Testis (tissue), 3 donors: ENCODE data around the gene GPATCH4. TPM values are rescaled to one million over a fixed set of nuclear protein-coding genes. Genes with fewer than 3 reads are reported as not detected.

Source experiments
- DNase-seq: peaks from one replicate; pipeline ENCODE4 v3.0.0-alpha.2; 2019
- H3K27ac ChIP-seq, 2 donors: fragments of 200-600 bp; sonication (generic); one replicate each; pipeline ENCODE4 v1.5.1; 2019
- H3K27me3 ChIP-seq: fragments of 200-600 bp; sonication (generic); one replicate; pipeline ENCODE4 v1.5.1; 2019
- H3K36me3 ChIP-seq: fragments of 200-600 bp; sonication (generic); one replicate; pipeline ENCODE4 v1.5.1; 2017; ENCODE audit warnings: low read depth; ENCODE audit errors: missing control alignments
- H3K4me1 ChIP-seq: fragments of 200-600 bp; sonication (generic); one replicate; pipeline ENCODE4 v1.5.1; 2019
- H3K4me3 ChIP-seq, 2 donors: fragments of 200-600 bp; sonication (generic); one replicate each; pipeline ENCODE4 v1.5.1; 2017 to 2019
- H3K9me3 ChIP-seq: fragments of 200-600 bp; sonication (generic); one replicate; pipeline ENCODE4 v1.5.1; 2017
- CTCF ChIP-seq, 3 experiments: fragments of 450-650 bp in 2 of 3; fragments of 200-600 bp in 1 of 3; sonication (generic) in 1 of 3; IDR thresholded peaks; one replicate each; pipeline ENCODE4 v1.5.1; 2016 to 2019; ENCODE audit warnings: antibody characterized with exemption in 3 of 3, mild to moderate bottlenecking in 2 of 3, moderate library complexity in 1 of 3
- POLR2A ChIP-seq: fragments of 450-650 bp; IDR thresholded peaks from one replicate; pipeline ENCODE4 v1.6.1; 2017; ENCODE audit warnings: antibody characterized with exemption, mild to moderate bottlenecking, moderate library complexity
- WGBS, 2 donors: methylation state at CpG; one replicate each; pipeline ENCODE4 v1.1.5; 2018; 5-methylcytosine and 5-hydroxymethylcytosine counted together
- intact Hi-C: fragments of 100-400 bp; cut with DNase I; formaldehyde crosslinking; loops from one replicate; pipeline ENCODE4 v1.15.1; 2023; ENCODE audit warnings: low total_unique reads
- polyA plus RNA-seq: library from polyadenylated mRNA; stranded (reverse); fragments of 350-450 nt; fragmentation: Illumina TruSeq; extraction: RNeasy Lipid Tissue Mini Kit (QIAGEN cat#74804); gene quantifications from one replicate; pipeline ENCODE4 v1.2.3, GENCODE V29; 2014; ENCODE audit warnings: low read depth, low replicate concordance; ENCODE audit not compliant: insufficient read depth
- total RNA-seq, 2 donors: library from RNA; depleted of rRNA; stranded (reverse); fragments of >200 nt; gene quantifications; one replicate each; pipeline ENCODE4 v1.2.3, GENCODE V29; 2016

Gene GPATCH4
- total and polyA plus RNA-seq, 3 donors from 2014 or later, result 18.5 to 26.7 (median 21.6) TPM

GRCh38 chr1:156624814-156625435 is 23.6 kb upstream of the GPATCH4 start:
- WGBS, 2 donors, result 2 to 20% methylated on average over 2 to 51 of the region's 55 CpGs
- TF ChIP-seq CTCF (IDR thresholded peaks at IDR 0.05), result no peak
- TF ChIP-seq POLR2A, result no peak
- H3K27me3 ChIP-seq, result no peaks in the 10 kb centered on the region
- H3K4me3 ChIP-seq, result peak overlapping the region; percentile 47 to 62
- peak overlapping the region in 1 of 2 donors; percentile 41 for H3K27ac ChIP-seq
- peaks cover 18% of the 10 kb centered on the region for H3K4me1 ChIP-seq
- DNase-seq, result no peak
- H3K36me3 ChIP-seq, result no peaks in the 10 kb centered on the region
- intact Hi-C loops, result no loop called here
- H3K9me3 ChIP-seq, result no peaks in the 10 kb centered on the region

DNA sequence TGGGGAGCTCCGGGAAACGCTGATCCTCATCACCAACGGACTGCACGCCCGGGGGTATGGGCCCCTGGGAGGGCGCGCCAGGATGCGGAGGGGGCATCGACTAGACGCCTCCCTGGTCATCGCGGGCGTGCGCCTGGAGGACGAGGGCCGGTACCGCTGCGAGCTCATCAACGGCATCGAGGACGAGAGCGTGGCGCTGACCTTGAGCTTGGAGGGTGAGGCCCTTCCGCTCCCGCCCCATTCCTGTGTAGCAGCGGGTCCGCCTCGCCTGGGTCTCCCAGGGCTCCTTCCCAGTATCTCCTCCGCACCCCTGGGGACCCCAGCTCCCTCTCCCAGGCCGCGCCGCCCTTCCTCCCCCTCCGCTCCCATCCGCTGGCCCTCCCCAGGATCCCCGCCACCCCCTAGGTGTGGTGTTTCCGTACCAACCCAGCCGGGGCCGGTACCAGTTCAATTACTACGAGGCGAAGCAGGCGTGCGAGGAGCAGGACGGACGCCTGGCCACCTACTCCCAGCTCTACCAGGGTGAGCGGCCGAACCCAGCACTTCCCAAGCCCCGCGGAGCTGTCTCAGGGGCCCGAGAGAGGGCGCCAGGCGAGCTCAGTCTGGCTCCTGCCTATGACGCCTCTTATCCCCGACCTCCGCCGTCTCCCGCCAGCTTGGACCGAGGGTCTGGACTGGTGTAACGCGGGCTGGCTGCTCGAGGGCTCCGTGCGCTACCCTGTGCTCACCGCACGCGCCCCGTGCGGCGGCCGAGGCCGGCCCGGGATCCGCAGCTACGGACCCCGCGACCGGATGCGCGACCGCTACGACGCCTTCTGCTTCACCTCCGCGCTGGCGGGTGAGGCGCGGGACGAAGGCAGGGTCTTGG is 22.9 kb upstream of the GPATCH4 start:
- TF ChIP-seq CTCF (IDR thresholded peaks at IDR 0.05), result peak in 1 of 3 experiments; percentile 33
- TF ChIP-seq POLR2A, result no peak
- intact Hi-C loops, result no loop called here
- H3K36me3 ChIP-seq, result no peaks in the 10 kb centered on the region
- DNase-seq, result peak; percentile 73
- peaks cover 18% of the 10 kb centered on the region for H3K4me1 ChIP-seq
- no peaks in the 10 kb centered on the region for H3K9me3 ChIP-seq
- 0 to 1% methylated on average over 30 to 51 of the region's 87 CpGs for WGBS, 2 donors
- H3K27me3 ChIP-seq, result no peaks in the 10 kb centered on the region
- H3K27ac ChIP-seq, result peak overlapping the region in 1 of 2 donors; percentile 41
- H3K4me3 ChIP-seq, result peak overlapping the region; percentile 47 to 62

GRCh38 chr1:156622581-156623297 is 21.5 kb upstream of the GPATCH4 start:
- H3K27ac ChIP-seq, result no peak overlapping the region
- intact Hi-C loops, result no loop called here
- TF ChIP-seq POLR2A (no peak), CTCF (IDR thresholded peaks at IDR 0.05) (no peak)
- no peaks in the 10 kb centered on the region for H3K36me3 ChIP-seq
- no peak overlapping the region for H3K4me3 ChIP-seq
- no peak for DNase-seq
- 62 to 86% methylated on average over 4 to 6 of the region's 6 CpGs for WGBS, 2 donors
- H3K27me3 ChIP-seq, result no peaks in the 10 kb centered on the region
- H3K9me3 ChIP-seq, result no peaks in the 10 kb centered on the region
- peaks cover 20% of the 10 kb centered on the region for H3K4me1 ChIP-seq

- no peak for DNase-seq
- no peaks in the 10 kb centered on the region for H3K36me3 ChIP-seq
- no peak overlapping the region for H3K4me3 ChIP-seq
- 49 to 50% methylated on average over 6 of the region's 6 CpGs for WGBS, 2 donors
- peaks cover 20% of the 10 kb centered on the region for H3K4me1 ChIP-seq
- H3K9me3 ChIP-seq, result no peaks in the 10 kb centered on the region
- no peak for TF ChIP-seq POLR2A
- no peak for TF ChIP-seq CTCF (IDR thresholded peaks at IDR 0.05)
- intact Hi-C loops, result no loop called here
- no peak overlapping the region for H3K27ac ChIP-seq
- H3K27me3 ChIP-seq, result no peaks in the 10 kb centered on the region
These were observed 18.3 kb upstream of the GPATCH4 start for GRCh38 chr1:156619582-156619955.
